Spleen (tissue), 11 donors: Measurements from ENCODE around the gene ALG11. TPM values are rescaled to one million over a fixed set of nuclear protein-coding genes. Genes with fewer than 3 reads are reported as not detected.

ENCODE experiments used
- DNase-seq: peaks from one replicate; pipeline ENCODE4 v3.0.0-alpha.2; 2020
- H3K27ac ChIP-seq, 8 donors: fragments of 200-600 bp; sonication (generic) in 7 of 8; 1 replicate in 4 of 8; 2 replicates in 4 of 8; pipeline versions ENCODE4 v1.5.0 to v1.8.0; 2016 to 2021; ENCODE audit warnings: inconsistent platforms in 4 of 8, mild to moderate bottlenecking in 4 of 8, moderate library complexity in 1 of 8
- H3K27me3 ChIP-seq, 7 donors: fragments of 200-600 bp; sonication (generic) in 6 of 7; replicated peaks in 1 of 7; 1 replicate in 4 of 7; 2 replicates in 3 of 7; pipeline versions ENCODE4 v1.5.0 to v1.8.0; 2016 to 2021; ENCODE audit warnings: inconsistent platforms in 3 of 7, mild to moderate bottlenecking in 1 of 7
- H3K36me3 ChIP-seq, 6 donors: fragments of 200-600 bp; sonication (generic) in 5 of 6; 1 replicate in 4 of 6; 2 replicates in 2 of 6; pipeline versions ENCODE4 v1.5.0 to v1.8.0; 2016 to 2021; ENCODE audit warnings: inconsistent platforms in 2 of 6
- H3K4me1 ChIP-seq, 6 donors: fragments of 200-600 bp; sonication (generic) in 5 of 6; 1 replicate in 3 of 6; 2 replicates in 3 of 6; pipeline versions ENCODE4 v1.5.0 to v1.8.0; 2016 to 2021; ENCODE audit warnings: inconsistent platforms in 3 of 6
- H3K4me3 ChIP-seq, 8 donors: fragments of 200-600 bp; sonication (generic) in 7 of 8; 1 replicate in 4 of 8; 2 replicates in 4 of 8; pipeline versions ENCODE4 v1.5.0 to v1.8.0; 2016 to 2021; ENCODE audit warnings: inconsistent platforms in 4 of 8, mild to moderate bottlenecking in 4 of 8, moderate library complexity in 2 of 8
- H3K9me3 ChIP-seq, 8 donors: fragments of 200-600 bp; sonication (generic) in 7 of 8; 1 replicate in 4 of 8; 2 replicates in 4 of 8; pipeline versions ENCODE4 v1.5.0 to v1.8.0; 2016 to 2021; ENCODE audit warnings: inconsistent platforms in 4 of 8
- CTCF ChIP-seq, 11 experiments: fragments of 200-600 bp in 7 of 11; fragments of 450-650 bp in 4 of 11; sonication (generic) in 4 of 11; IDR thresholded peaks in 8 of 11; conservative IDR thresholded peaks in 3 of 11; 1 replicate in 7 of 11; 2 replicates in 4 of 11; pipeline versions ENCODE4 v1.4.0 to v1.8.0; 2016 to 2021; ENCODE audit warnings: antibody characterized with exemption in 11 of 11, inconsistent platforms in 4 of 11, mild to moderate bottlenecking in 1 of 11
- POLR2A ChIP-seq, 3 donors: fragments of 450-650 bp; IDR thresholded peaks; one replicate each; pipeline ENCODE4 v1.5.1; 2017; ENCODE audit warnings: antibody characterized with exemption in 3 of 3, mild to moderate bottlenecking in 1 of 3
- POLR2AphosphoS5 ChIP-seq, 3 donors: sonication (generic); formaldehyde crosslinking; IDR thresholded peaks; one replicate each; pipeline ENCODE4 v1.5.1; 2017; ENCODE audit warnings: antibody characterized with exemption in 3 of 3
- WGBS, 5 donors: extraction: QIAGEN DNeasy Blood & Tissue Kit in 3 of 5; methylation state at CpG; one replicate each; pipeline versions ENCODE4 v1.1.5 to v1.1.7; 2013 to 2018; 5-methylcytosine and 5-hydroxymethylcytosine counted together
- intact Hi-C: fragments of 100-400 bp; cut with DNase I; formaldehyde crosslinking; loops from one replicate; pipeline ENCODE4 v1.15.0; 2023; ENCODE audit warnings: low total_unique reads
- polyA plus RNA-seq, 3 donors: library from polyadenylated mRNA; stranded (reverse); fragments of 200-250 nt; gene quantifications; one replicate each; pipeline ENCODE4 v1.2.1, GENCODE V29; 2013
- total RNA-seq, 7 donors: library from RNA; depleted of rRNA in 3 of 7; stranded (reverse); fragments of >200 nt in 3 of 7; fragmentation: NEBNext Ultra II Directional in 4 of 7; extraction: Animal tissue kit (Norgen Biotek cat#: 25700) in 4 of 7; gene quantifications; one replicate each; pipeline versions ENCODE4 v1.1.0 to v1.2.1, GENCODE V29; 2016 to 2021
- donor health status: healthy with polysubstance abuse.
- donor health status: DM: no; HTN: no; CAD: no; lungs with moderate emphysema.
- donor health status: DM: no; HTN: no; CAD: no.
- donor health status: Bipolar disorder and iron deficiency.
- donor health status: healthy.
- donor health status: DM: no; HTN: no; CAD: no.
- donor health status: DM: yes; HTN: yes; CAD: no.

Gene ALG11
- total and polyA plus RNA-seq, 10 donors: 3.0 to 32.2 (median 27.6) TPM

GRCh38 chr13:51993713-51994112, 18.5 kb upstream of the ALG11 start:
- Histone ChIP-seq H3K4me3 (no peak overlapping the region), H3K9me3 (no peaks in the 10 kb centered on the region), H3K27me3 (no peaks in the 10 kb centered on the region), H3K4me1 (peaks cover 0 to 14% (median 6%) of the 10 kb centered on the region in 6 donors), H3K36me3 (no peaks in the 10 kb centered on the region), H3K27ac (no peak overlapping the region)
- no peak for DNase-seq
- intact Hi-C loops: no loop called here
- TF ChIP-seq CTCF (IDR thresholded peaks at IDR 0.05 in 8 of 11, conservative IDR thresholded peaks at IDR 0.05 in 3 of 11): no peak
- TF ChIP-seq POLR2A (IDR thresholded peaks at IDR 0.05): no peak
- no peak for TF ChIP-seq POLR2AphosphoS5 (IDR thresholded peaks at IDR 0.05)
- 74 to 95% (median 85%) methylated on average over 2 of the region's 2 CpGs for WGBS, 5 donors

GRCh38 chr13:51995677-51996551, 16.3 kb upstream of the ALG11 start:
- TF ChIP-seq POLR2A (IDR thresholded peaks at IDR 0.05): no peak
- no peak for TF ChIP-seq CTCF (IDR thresholded peaks at IDR 0.05 in 8 of 11, conservative IDR thresholded peaks at IDR 0.05 in 3 of 11)
- TF ChIP-seq POLR2AphosphoS5 (IDR thresholded peaks at IDR 0.05): no peak
- 39 to 62% (median 47%) methylated on average over 8 to 9 of the region's 9 CpGs for WGBS, 5 donors
- Histone ChIP-seq H3K4me1 (peaks cover 0 to 14% (median 6%) of the 10 kb centered on the region in 6 donors), H3K27me3 (peaks cover 0 to 6% (median 0%) of the 10 kb centered on the region in 7 donors), H3K4me3 (no peak overlapping the region), H3K9me3 (no peaks in the 10 kb centered on the region), H3K27ac (no peak overlapping the region), H3K36me3 (no peaks in the 10 kb centered on the region)
- no peak for DNase-seq
- intact Hi-C loops: no loop called here

- intact Hi-C loops: no loop called here
- DNase-seq: no peak
- H3K36me3 ChIP-seq: no peaks in the 10 kb centered on the region
- H3K4me3 ChIP-seq: no peak overlapping the region
- H3K27ac ChIP-seq: no peak overlapping the region
- H3K4me1 ChIP-seq: peaks cover 0 to 14% (median 6%) of the 10 kb centered on the region in 6 donors
- 82 to 91% (median 90%) methylated on average over 3 to 4 of the region's 4 CpGs for WGBS, 5 donors
- no peaks in the 10 kb centered on the region for H3K9me3 ChIP-seq
- peaks cover 0 to 6% (median 0%) of the 10 kb centered on the region in 7 donors for H3K27me3 ChIP-seq
- no peak for TF ChIP-seq CTCF (IDR thresholded peaks at IDR 0.05 in 8 of 11, conservative IDR thresholded peaks at IDR 0.05 in 3 of 11)
- TF ChIP-seq POLR2A (IDR thresholded peaks at IDR 0.05): no peak
- no peak for TF ChIP-seq POLR2AphosphoS5 (IDR thresholded peaks at IDR 0.05)
These were observed 15.6 kb upstream of the ALG11 start for GRCh38 chr13:51996641-51997040.

GRCh38 chr13:51997186-51997585, 15.0 kb upstream of the ALG11 start:
- DNase-seq: no peak
- Histone ChIP-seq H3K27me3 (peaks cover 0 to 6% (median 0%) of the 10 kb centered on the region in 7 donors), H3K4me1 (peaks cover 0 to 14% (median 6%) of the 10 kb centered on the region in 6 donors), H3K9me3 (no peaks in the 10 kb centered on the region), H3K4me3 (no peak overlapping the region), H3K27ac (no peak overlapping the region), H3K36me3 (no peaks in the 10 kb centered on the region)
- 90 to 99% (median 94%) methylated on average over 2 of the region's 2 CpGs for WGBS, 5 donors
- TF ChIP-seq POLR2A (IDR thresholded peaks at IDR 0.05) (no peak), CTCF (IDR thresholded peaks at IDR 0.05 in 8 of 11, conservative IDR thresholded peaks at IDR 0.05 in 3 of 11) (no peak), POLR2AphosphoS5 (IDR thresholded peaks at IDR 0.05) (no peak)
- intact Hi-C loops: no loop called here
